ENCODE data around the gene MITF. TPM values are rescaled to one million over a fixed set of nuclear protein-coding genes. Genes with fewer than 3 reads are reported as not detected.

MITF gene
- total RNA-seq, 1 experiment from 2014 or later = 40.3 TPM

- Mint-ChIP-seq H3K4me1 (ENCODE audit: low read depth, unreplicated experiment) (peaks cover 57% of the 10 kb centered on the region), H3K27ac (ENCODE audit: unreplicated experiment) (peak overlapping the region; percentile 60), H3K4me3 (ENCODE audit: low read depth, unreplicated experiment) (peak overlapping the region; percentile 53), H3K36me3 (ENCODE audit: insufficient read depth, unreplicated experiment) (peaks cover 35% of the 10 kb centered on the region), H3K27me3 (ENCODE audit: unreplicated experiment) (no peaks in the 10 kb centered on the region), H3K9me3 (ENCODE audit: low read depth, unreplicated experiment) (no peaks in the 10 kb centered on the region)
- DNase-seq = no peak
- CTCF ChIA-PET = interaction anchor here (1.0 to 1.6 kb wide), 2 partner anchors 14 to 25 kb away, joined by 3 to 5 read pairs; no protein-coding TSS in a partner anchor
- no peak for TF ChIP-seq CTCF (IDR thresholded peaks at IDR 0.05; ENCODE audit: unreplicated experiment)
- no TSS peak for BruUV-seq (replicated peaks)
- intact Hi-C loops (cut with micrococcal nuclease; ENCODE audit: unreplicated experiment) = loop anchor here (2.0 to 5.0 kb wide), 2 partner anchors 13 to 79 kb away; no protein-coding TSS in a partner anchor
Measured at GRCh38 chr3:69867941-69868505, 128.8 kb downstream of the MITF start.

- DNase-seq = no peak
- TF ChIP-seq CTCF (IDR thresholded peaks at IDR 0.05; ENCODE audit: unreplicated experiment) = no peak
- CTCF ChIA-PET = no interaction called here
- H3K36me3 Mint-ChIP-seq (ENCODE audit: insufficient read depth, unreplicated experiment) = peaks cover 35% of the 10 kb centered on the region
- H3K4me3 Mint-ChIP-seq (ENCODE audit: low read depth, unreplicated experiment) = peak overlapping the region; percentile 24
- intact Hi-C loops (cut with micrococcal nuclease; ENCODE audit: unreplicated experiment) = loop anchor here (5.0 kb wide), 1 partner anchor 78 kb away; no protein-coding TSS in a partner anchor
- no peaks in the 10 kb centered on the region for H3K9me3 Mint-ChIP-seq (ENCODE audit: low read depth, unreplicated experiment)
- no TSS peak for BruUV-seq (replicated peaks)
- peak overlapping the region; percentile 60 for H3K27ac Mint-ChIP-seq (ENCODE audit: unreplicated experiment)
- H3K27me3 Mint-ChIP-seq (ENCODE audit: unreplicated experiment) = no peaks in the 10 kb centered on the region
- peaks cover 53% of the 10 kb centered on the region for H3K4me1 Mint-ChIP-seq (ENCODE audit: low read depth, unreplicated experiment)
Measured at GRCh38 chr3:69868841-69869420, 129.7 kb downstream of the MITF start.

GRCh38 chr3:69869643-69870042 lies 130.4 kb downstream of the MITF start:
- H3K36me3 Mint-ChIP-seq (ENCODE audit: insufficient read depth, unreplicated experiment) = peaks cover 35% of the 10 kb centered on the region
- no TSS peak for BruUV-seq (replicated peaks)
- H3K27ac Mint-ChIP-seq (ENCODE audit: unreplicated experiment) = peak overlapping the region; percentile 60
- no peak overlapping the region for H3K4me3 Mint-ChIP-seq (ENCODE audit: low read depth, unreplicated experiment)
- H3K27me3 Mint-ChIP-seq (ENCODE audit: unreplicated experiment) = no peaks in the 10 kb centered on the region
- intact Hi-C loops (cut with micrococcal nuclease; ENCODE audit: unreplicated experiment) = loop anchor here (5.0 kb wide), 1 partner anchor 78 kb away; no protein-coding TSS in a partner anchor
- CTCF ChIA-PET = no interaction called here
- H3K4me1 Mint-ChIP-seq (ENCODE audit: low read depth, unreplicated experiment) = peaks cover 46% of the 10 kb centered on the region
- TF ChIP-seq CTCF (IDR thresholded peaks at IDR 0.05; ENCODE audit: unreplicated experiment) = no peak
- no peaks in the 10 kb centered on the region for H3K9me3 Mint-ChIP-seq (ENCODE audit: low read depth, unreplicated experiment)
- no peak for DNase-seq

DNA sequence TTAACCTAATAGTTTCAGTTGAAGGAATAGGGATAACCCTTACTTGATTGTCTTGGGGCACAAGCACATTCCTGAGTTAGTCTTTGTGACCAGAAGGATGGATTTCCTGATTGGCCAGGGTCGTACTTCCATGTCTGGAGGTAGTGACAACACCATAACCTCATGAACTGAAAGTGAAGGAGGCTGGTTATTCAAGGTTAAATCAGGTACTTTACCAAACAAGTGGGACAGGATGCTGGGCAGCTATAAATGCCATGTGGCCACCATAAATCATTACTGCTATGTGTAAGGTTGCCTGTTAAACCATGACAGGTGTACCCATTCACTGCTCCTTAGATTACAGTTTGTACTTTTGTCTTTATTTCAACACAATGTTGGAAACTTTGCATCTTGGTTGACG lies 132.0 kb downstream of the MITF start:
- H3K4me1 Mint-ChIP-seq (ENCODE audit: low read depth, unreplicated experiment) = peaks cover 32% of the 10 kb centered on the region
- CTCF ChIA-PET = no interaction called here
- H3K4me3 Mint-ChIP-seq (ENCODE audit: low read depth, unreplicated experiment) = peak overlapping the region; percentile 24
- no peaks in the 10 kb centered on the region for H3K27me3 Mint-ChIP-seq (ENCODE audit: unreplicated experiment)
- intact Hi-C loops (cut with micrococcal nuclease; ENCODE audit: unreplicated experiment) = no loop called here
- no peak for DNase-seq
- peaks cover 23% of the 10 kb centered on the region for H3K36me3 Mint-ChIP-seq (ENCODE audit: insufficient read depth, unreplicated experiment)
- H3K27ac Mint-ChIP-seq (ENCODE audit: unreplicated experiment) = peak overlapping the region; percentile 69
- H3K9me3 Mint-ChIP-seq (ENCODE audit: low read depth, unreplicated experiment) = no peaks in the 10 kb centered on the region
- no peak for TF ChIP-seq CTCF (IDR thresholded peaks at IDR 0.05; ENCODE audit: unreplicated experiment)
- BruUV-seq (replicated peaks) = no TSS peak

Measured in Calu3 (cell line).